NCI-H748 treated with DMSO at 0.1 percent for 48 hours (cell line): ENCODE measurements around the gene UMAD1.
A peak's percentile ranks its signal among the peaks of the same experiment; 100 is the strongest.

Experiments
- DNase-seq: peaks from one replicate; lab custom pipeline; 2025; lab: John Stamatoyannopoulos, UW

Gene UMAD1

GRCh38 chr7:7922684-7923385, 282.3 kb downstream of the UMAD1 start:
- peak; percentile 39 for DNase-seq

GRCh38 chr7:7923818-7924217, 283.3 kb downstream of the UMAD1 start:
- DNase-seq = no peak

- no peak for DNase-seq
Observed at GRCh38 chr7:7924303-7924702, 283.8 kb downstream of the UMAD1 start.
